GM12878 (cell line): ENCODE results near the gene HYOU1. TPM values are rescaled to one million over a fixed set of nuclear protein-coding genes. Genes with fewer than 3 reads are reported as not detected.

ENCODE experiments used
- ATF2 ChIP-seq: IDR thresholded peaks from 2 replicates; pipeline ENCODE4 v1.6.1; 2012; ENCODE audit warnings: low read length, inconsistent platforms
- ATF7 ChIP-seq: fragments of 450-650 bp; IDR thresholded peaks from 2 replicates; pipeline ENCODE4 v1.6.1; 2016; ENCODE audit warnings: low read depth, mild to moderate bottlenecking
- CBX3 ChIP-seq: fragments of 200-600 bp; sonication (generic); IDR thresholded peaks from 2 replicates; pipeline ENCODE4 v1.6.1; 2016; ENCODE audit warnings: low read depth, borderline replicate concordance
- CHD4 ChIP-seq: fragments of 200-600 bp; sonication (generic); IDR thresholded peaks from 2 replicates; pipeline ENCODE4 v1.6.1; 2016; ENCODE audit warnings: mild to moderate bottlenecking
- EP300 ChIP-seq, 2 experiments: fragments of 150-350 bp in 1 of 2; IDR thresholded peaks; 2 replicates each; pipeline ENCODE4 v1.6.1; 2011 to 2012; ENCODE audit warnings: low read depth in 2 of 2, low read length in 2 of 2, borderline replicate concordance in 1 of 2, improper control_type of control experiment in 1 of 2, inconsistent platforms in 1 of 2; ENCODE audit not compliant: control insufficient read depth in 1 of 2
- HDAC6 ChIP-seq: fragments of 200-600 bp; sonication (generic); IDR thresholded peaks from one replicate; pipeline ENCODE4 v1.8.0; 2017; ENCODE audit warnings: antibody characterized with exemption; ENCODE audit not compliant: unreplicated experiment
- IRF4 ChIP-seq: IDR thresholded peaks from 2 replicates; pipeline ENCODE4 v1.6.1; 2011; ENCODE audit warnings: low read depth, low read length
- NFXL1 ChIP-seq: fragments of 450-650 bp; IDR thresholded peaks from 2 replicates; pipeline ENCODE4 v1.6.1; 2017; ENCODE audit warnings: antibody characterized with exemption, mild to moderate bottlenecking, borderline replicate concordance
- RB1 ChIP-seq: fragments of 450-650 bp; formaldehyde crosslinking; IDR thresholded peaks from 2 replicates; pipeline ENCODE4 v1.6.1; 2017; ENCODE audit warnings: mild to moderate bottlenecking, borderline replicate concordance
- SIN3A ChIP-seq: IDR thresholded peaks from 2 replicates; pipeline ENCODE4 v1.6.1; 2012; ENCODE audit warnings: low read depth, low read length, improper control_type of control experiment
- SMAD5 ChIP-seq: IDR thresholded peaks from 2 replicates; pipeline ENCODE4 v1.6.1; 2016; ENCODE audit warnings: antibody characterized with exemption, low read depth
- TAF1 ChIP-seq: IDR thresholded peaks from 2 replicates; pipeline ENCODE4 v1.6.1; 2011; ENCODE audit warnings: mild to moderate bottlenecking, low read depth, low read length, borderline replicate concordance
- TCF12 ChIP-seq: IDR thresholded peaks from 2 replicates; pipeline ENCODE4 v1.6.1; 2011; ENCODE audit warnings: low read depth, mild to moderate bottlenecking, low read length
- YBX1 ChIP-seq: fragments of 450-650 bp; IDR thresholded peaks from 2 replicates; pipeline ENCODE4 v1.6.1; 2016; ENCODE audit warnings: antibody characterized with exemption
- ZSCAN29 ChIP-seq: fragments of 450-650 bp; IDR thresholded peaks from 2 replicates; pipeline ENCODE4 v1.6.1; 2017; ENCODE audit warnings: mild to moderate bottlenecking, moderate library complexity
- polyA plus RNA-seq, 11 experiments: library from polyadenylated mRNA; depleted of rRNA in 4 of 11; unstranded in 6 of 11; stranded (reverse) in 5 of 11; fragments of >200 nt; fragmentation: Nextera tagmentation in 4 of 11; fragmentation: Illumina TruSeq in 1 of 11; extraction: Ambion mirVana in 4 of 11; extraction: Trizol in 1 of 11; gene quantifications; 1 replicate in 1 of 11; 2 replicates in 10 of 11; pipeline versions ENCODE4 v1.2.1 to v1.2.3, GENCODE V29; 2011 to 2016; ENCODE audit warnings: inconsistent platforms in 2 of 11, missing spikeins in 2 of 11, low read depth in 1 of 11
- total RNA-seq, 4 experiments: library from RNA; depleted of rRNA in 3 of 4; stranded (reverse); fragments of >200 nt in 3 of 4; fragmentation: Illumina TruSeq in 1 of 4; extraction: Trizol in 1 of 4; gene quantifications; 2 replicates each; pipeline versions ENCODE4 v1.2.1 to v1.2.3, GENCODE V29; 2013 to 2021
- TF ChIP-seq, protein P1 (sequence below): fragments of 450-650 bp; IDR thresholded peaks from 2 replicates; pipeline ENCODE4 v1.6.1; 2018; ENCODE audit warnings: mild to moderate bottlenecking, low read depth, moderate library complexity; ENCODE audit not compliant: partially characterized antibody
- TF ChIP-seq, protein P2 (sequence below): fragments of 450-650 bp; IDR thresholded peaks from 2 replicates; pipeline ENCODE4 v1.6.1; 2017; ENCODE audit warnings: mild to moderate bottlenecking, moderate library complexity
- TF ChIP-seq, protein P3 (sequence below): fragments of 450-650 bp; IDR thresholded peaks from 2 replicates; pipeline ENCODE4 v1.6.1; 2016; ENCODE audit warnings: mild to moderate bottlenecking, moderate library complexity, borderline replicate concordance

The HYOU1 gene
- total and polyA plus RNA-seq, 10 of the 15 experiments (the other 5 are each of a cell fraction or from before 2014, with no cell fraction given) = 15.4 to 157 (median 109) TPM

GRCh38 chr11:119101759-119102423 is 44.9 kb upstream of the HYOU1 start, which contains the start of gene DPAGT1 (continued):
- TF ChIP-seq NFXL1 (no peak), HDAC6 (no peak), TCF12 (no peak), RB1 (0 out of 2 replicates have a peak, but pooled peaks have one; percentile 65), IRF4 (peak; percentile 50), CBX3 (no peak), CHD4 (no peak), SMAD5 (0 out of 2 replicates have a peak, but pooled peaks have one; percentile 60), ATF2 (no peak), SIN3A (peak; percentile 93), ZSCAN29 (no peak), EP300 (IDR thresholded peaks at IDR 0.05; ENCODE audit: borderline replicate concordance in 1 of 2, control insufficient read depth in 1 of 2, low read depth in 2 of 2, low read length in 2 of 2) (no peak), YBX1 (no peak), ATF7 (0 out of 2 replicates have a peak, but pooled peaks have one; percentile 54), TAF1 (peak; percentile 85; the same call in 1 of the 2 replicates)
- TF ChIP-seq, protein P1, sequence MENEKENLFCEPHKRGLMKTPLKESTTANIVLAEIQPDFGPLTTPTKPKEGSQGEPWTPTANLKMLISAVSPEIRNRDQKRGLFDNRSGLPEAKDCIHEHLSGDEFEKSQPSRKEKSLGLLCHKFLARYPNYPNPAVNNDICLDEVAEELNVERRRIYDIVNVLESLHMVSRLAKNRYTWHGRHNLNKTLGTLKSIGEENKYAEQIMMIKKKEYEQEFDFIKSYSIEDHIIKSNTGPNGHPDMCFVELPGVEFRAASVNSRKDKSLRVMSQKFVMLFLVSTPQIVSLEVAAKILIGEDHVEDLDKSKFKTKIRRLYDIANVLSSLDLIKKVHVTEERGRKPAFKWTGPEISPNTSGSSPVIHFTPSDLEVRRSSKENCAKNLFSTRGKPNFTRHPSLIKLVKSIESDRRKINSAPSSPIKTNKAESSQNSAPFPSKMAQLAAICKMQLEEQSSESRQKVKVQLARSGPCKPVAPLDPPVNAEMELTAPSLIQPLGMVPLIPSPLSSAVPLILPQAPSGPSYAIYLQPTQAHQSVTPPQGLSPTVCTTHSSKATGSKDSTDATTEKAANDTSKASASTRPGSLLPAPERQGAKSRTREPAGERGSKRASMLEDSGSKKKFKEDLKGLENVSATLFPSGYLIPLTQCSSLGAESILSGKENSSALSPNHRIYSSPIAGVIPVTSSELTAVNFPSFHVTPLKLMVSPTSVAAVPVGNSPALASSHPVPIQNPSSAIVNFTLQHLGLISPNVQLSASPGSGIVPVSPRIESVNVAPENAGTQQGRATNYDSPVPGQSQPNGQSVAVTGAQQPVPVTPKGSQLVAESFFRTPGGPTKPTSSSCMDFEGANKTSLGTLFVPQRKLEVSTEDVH = peak; percentile 90
- TF ChIP-seq, protein P2, sequence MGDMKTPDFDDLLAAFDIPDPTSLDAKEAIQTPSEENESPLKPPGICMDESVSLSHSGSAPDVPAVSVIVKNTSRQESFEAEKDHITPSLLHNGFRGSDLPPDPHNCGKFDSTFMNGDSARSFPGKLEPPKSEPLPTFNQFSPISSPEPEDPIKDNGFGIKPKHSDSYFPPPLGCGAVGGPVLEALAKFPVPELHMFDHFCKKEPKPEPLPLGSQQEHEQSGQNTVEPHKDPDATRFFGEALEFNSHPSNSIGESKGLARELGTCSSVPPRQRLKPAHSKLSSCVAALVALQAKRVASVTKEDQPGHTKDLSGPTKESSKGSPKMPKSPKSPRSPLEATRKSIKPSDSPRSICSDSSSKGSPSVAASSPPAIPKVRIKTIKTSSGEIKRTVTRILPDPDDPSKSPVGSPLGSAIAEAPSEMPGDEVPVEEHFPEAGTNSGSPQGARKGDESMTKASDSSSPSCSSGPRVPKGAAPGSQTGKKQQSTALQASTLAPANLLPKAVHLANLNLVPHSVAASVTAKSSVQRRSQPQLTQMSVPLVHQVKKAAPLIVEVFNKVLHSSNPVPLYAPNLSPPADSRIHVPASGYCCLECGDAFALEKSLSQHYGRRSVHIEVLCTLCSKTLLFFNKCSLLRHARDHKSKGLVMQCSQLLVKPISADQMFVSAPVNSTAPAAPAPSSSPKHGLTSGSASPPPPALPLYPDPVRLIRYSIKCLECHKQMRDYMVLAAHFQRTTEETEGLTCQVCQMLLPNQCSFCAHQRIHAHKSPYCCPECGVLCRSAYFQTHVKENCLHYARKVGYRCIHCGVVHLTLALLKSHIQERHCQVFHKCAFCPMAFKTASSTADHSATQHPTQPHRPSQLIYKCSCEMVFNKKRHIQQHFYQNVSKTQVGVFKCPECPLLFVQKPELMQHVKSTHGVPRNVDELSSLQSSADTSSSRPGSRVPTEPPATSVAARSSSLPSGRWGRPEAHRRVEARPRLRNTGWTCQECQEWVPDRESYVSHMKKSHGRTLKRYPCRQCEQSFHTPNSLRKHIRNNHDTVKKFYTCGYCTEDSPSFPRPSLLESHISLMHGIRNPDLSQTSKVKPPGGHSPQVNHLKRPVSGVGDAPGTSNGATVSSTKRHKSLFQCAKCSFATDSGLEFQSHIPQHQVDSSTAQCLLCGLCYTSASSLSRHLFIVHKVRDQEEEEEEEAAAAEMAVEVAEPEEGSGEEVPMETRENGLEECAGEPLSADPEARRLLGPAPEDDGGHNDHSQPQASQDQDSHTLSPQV = no peak
- TF ChIP-seq, protein P3, sequence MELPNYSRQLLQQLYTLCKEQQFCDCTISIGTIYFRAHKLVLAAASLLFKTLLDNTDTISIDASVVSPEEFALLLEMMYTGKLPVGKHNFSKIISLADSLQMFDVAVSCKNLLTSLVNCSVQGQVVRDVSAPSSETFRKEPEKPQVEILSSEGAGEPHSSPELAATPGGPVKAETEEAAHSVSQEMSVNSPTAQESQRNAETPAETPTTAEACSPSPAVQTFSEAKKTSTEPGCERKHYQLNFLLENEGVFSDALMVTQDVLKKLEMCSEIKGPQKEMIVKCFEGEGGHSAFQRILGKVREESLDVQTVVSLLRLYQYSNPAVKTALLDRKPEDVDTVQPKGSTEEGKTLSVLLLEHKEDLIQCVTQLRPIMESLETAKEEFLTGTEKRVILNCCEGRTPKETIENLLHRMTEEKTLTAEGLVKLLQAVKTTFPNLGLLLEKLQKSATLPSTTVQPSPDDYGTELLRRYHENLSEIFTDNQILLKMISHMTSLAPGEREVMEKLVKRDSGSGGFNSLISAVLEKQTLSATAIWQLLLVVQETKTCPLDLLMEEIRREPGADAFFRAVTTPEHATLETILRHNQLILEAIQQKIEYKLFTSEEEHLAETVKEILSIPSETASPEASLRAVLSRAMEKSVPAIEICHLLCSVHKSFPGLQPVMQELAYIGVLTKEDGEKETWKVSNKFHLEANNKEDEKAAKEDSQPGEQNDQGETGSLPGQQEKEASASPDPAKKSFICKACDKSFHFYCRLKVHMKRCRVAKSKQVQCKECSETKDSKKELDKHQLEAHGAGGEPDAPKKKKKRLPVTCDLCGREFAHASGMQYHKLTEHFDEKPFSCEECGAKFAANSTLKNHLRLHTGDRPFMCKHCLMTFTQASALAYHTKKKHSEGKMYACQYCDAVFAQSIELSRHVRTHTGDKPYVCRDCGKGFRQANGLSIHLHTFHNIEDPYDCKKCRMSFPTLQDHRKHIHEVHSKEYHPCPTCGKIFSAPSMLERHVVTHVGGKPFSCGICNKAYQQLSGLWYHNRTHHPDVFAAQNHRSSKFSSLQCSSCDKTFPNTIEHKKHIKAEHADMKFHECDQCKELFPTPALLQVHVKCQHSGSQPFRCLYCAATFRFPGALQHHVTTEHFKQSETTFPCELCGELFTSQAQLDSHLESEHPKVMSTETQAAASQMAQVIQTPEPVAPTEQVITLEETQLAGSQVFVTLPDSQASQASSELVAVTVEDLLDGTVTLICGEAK = peak; percentile 99
